Left ventricle myocardium inferior (tissue), 1 donor: ENCODE measurements around the gene ANKRD33B. TPM values are rescaled to one million over a fixed set of nuclear protein-coding genes. Genes with fewer than 3 reads are reported as not detected.

Source experiments
- DNase-seq: peaks from one replicate; pipeline ENCODE4 v3.0.0-alpha.2; 2020
- H3K27ac ChIP-seq: fragments of 200-600 bp; replicated peaks from 2 replicates; pipeline ENCODE4 v1.8.0; 2021
- H3K27me3 ChIP-seq: fragments of 200-600 bp; 2 replicates; pipeline ENCODE4 v1.8.0; 2021; ENCODE audit warnings: low read depth
- H3K36me3 ChIP-seq: fragments of 200-600 bp; 2 replicates; pipeline ENCODE4 v1.8.0; 2021
- H3K4me1 ChIP-seq: fragments of 200-600 bp; 2 replicates; pipeline ENCODE4 v1.8.0; 2021
- H3K4me3 ChIP-seq: fragments of 200-600 bp; 2 replicates; pipeline ENCODE4 v1.8.0; 2021; ENCODE audit warnings: mild to moderate bottlenecking, moderate library complexity
- H3K9me3 ChIP-seq: fragments of 200-600 bp; replicated peaks from 2 replicates; pipeline ENCODE4 v1.8.0; 2021
- CTCF ChIP-seq: fragments of 200-600 bp; IDR thresholded peaks from 2 replicates; pipeline ENCODE4 v1.8.0; 2021; ENCODE audit warnings: antibody characterized with exemption, mild to moderate bottlenecking, borderline replicate concordance
- intact Hi-C: fragments of 100-400 bp; cut with micrococcal nuclease; formaldehyde crosslinking; loops from one replicate; pipeline ENCODE4 v1.11.0; 2022
- total RNA-seq: library from RNA; stranded (reverse); fragmentation: NEBNext Ultra II Directional; extraction: Animal tissue kit (Norgen Biotek cat#: 25700); gene quantifications from one replicate; pipeline ENCODE4 v1.2.1, GENCODE V29; 2021
- donor health status: DM: no; HTN: yes; CAD: no; lungs with severe emphysema.

The ANKRD33B gene
- total RNA-seq, 1 donor from 2014 or later = 15.2 TPM

- H3K27me3 ChIP-seq = no peaks in the 10 kb centered on the region
- DNase-seq = no peak
- H3K4me1 ChIP-seq = peaks cover 7% of the 10 kb centered on the region
- peaks cover 6% of the 10 kb centered on the region for H3K9me3 ChIP-seq
- H3K36me3 ChIP-seq = no peaks in the 10 kb centered on the region
- H3K4me3 ChIP-seq = no peak overlapping the region
- intact Hi-C loops = no loop called here
- H3K27ac ChIP-seq = no peak overlapping the region
- TF ChIP-seq CTCF = no peak
These were observed 124.8 kb downstream of the ANKRD33B start for GRCh38 chr5:10688651-10689171.

GRCh38 chr5:10689391-10690081 is 125.7 kb downstream of the ANKRD33B start:
- H3K27ac ChIP-seq = no peak overlapping the region
- no peaks in the 10 kb centered on the region for H3K27me3 ChIP-seq
- intact Hi-C loops = no loop called here
- H3K36me3 ChIP-seq = no peaks in the 10 kb centered on the region
- H3K9me3 ChIP-seq = peaks cover 6% of the 10 kb centered on the region
- peaks cover 7% of the 10 kb centered on the region for H3K4me1 ChIP-seq
- no peak for DNase-seq
- TF ChIP-seq CTCF = peak; percentile 38
- H3K4me3 ChIP-seq = no peak overlapping the region

- H3K4me1 ChIP-seq = peaks cover 19% of the 10 kb centered on the region
- TF ChIP-seq CTCF = no peak
- no peak overlapping the region for H3K27ac ChIP-seq
- H3K36me3 ChIP-seq = no peaks in the 10 kb centered on the region
- H3K27me3 ChIP-seq = no peaks in the 10 kb centered on the region
- no peak overlapping the region for H3K4me3 ChIP-seq
- DNase-seq = no peak
- intact Hi-C loops = no loop called here
- peaks cover 6% of the 10 kb centered on the region for H3K9me3 ChIP-seq
These were observed 126.9 kb downstream of the ANKRD33B start for GRCh38 chr5:10690460-10691440.

- Histone ChIP-seq H3K9me3 (peaks cover 2% of the 10 kb centered on the region), H3K27me3 (no peaks in the 10 kb centered on the region), H3K27ac (no peak overlapping the region), H3K4me1 (peaks cover 20% of the 10 kb centered on the region), H3K36me3 (no peaks in the 10 kb centered on the region), H3K4me3 (no peak overlapping the region)
- DNase-seq = no peak
- intact Hi-C loops = no loop called here
- no peak for TF ChIP-seq CTCF
These were observed 128.2 kb downstream of the ANKRD33B start for GRCh38 chr5:10691826-10692785.
